ENCODE data around the gene DAPL1. TPM values are rescaled to one million over a fixed set of nuclear protein-coding genes. Genes with fewer than 3 reads are reported as not detected.

Gene DAPL1
- total and polyA plus RNA-seq, 5 experiments from 2014 or later = not detected

- peaks cover 0 to 2% (median 0%) of the 10 kb centered on the region in 9 donors for H3K9me3 Mint-ChIP-seq
- POLR2A ChIA-PET = no interaction called here
- H3K4me1 Mint-ChIP-seq = no peaks in the 10 kb centered on the region
- DNase-seq (no peak), ATAC-seq (no peak)
- H3K4me3 Mint-ChIP-seq = no peak overlapping the region
- no peaks in the 10 kb centered on the region for H3K36me3 Mint-ChIP-seq
- H3K27ac Mint-ChIP-seq = no peak overlapping the region
- peaks cover 5 to 23% (median 10%) of the 10 kb centered on the region in 5 donors for H3K27me3 Mint-ChIP-seq
These were observed 15.8 kb downstream of the DAPL1 start for GRCh38 chr2:158810731-158811460.

GRCh38 chr2:158815166-158815565 lies 20.0 kb downstream of the DAPL1 start:
- no peaks in the 10 kb centered on the region for H3K4me1 Mint-ChIP-seq
- H3K27me3 Mint-ChIP-seq = peaks cover 7 to 34% (median 14%) of the 10 kb centered on the region in 5 donors
- H3K4me3 Mint-ChIP-seq = no peak overlapping the region
- ATAC-seq (no peak), DNase-seq (no peak)
- H3K9me3 Mint-ChIP-seq = peaks cover 0 to 9% (median 0%) of the 10 kb centered on the region in 9 donors
- POLR2A ChIA-PET = no interaction called here
- no peak overlapping the region for H3K27ac Mint-ChIP-seq
- H3K36me3 Mint-ChIP-seq = no peaks in the 10 kb centered on the region

- Mint-ChIP-seq H3K27ac (no peak overlapping the region), H3K27me3 (peaks cover 7 to 34% (median 11%) of the 10 kb centered on the region in 5 donors), H3K4me1 (no peaks in the 10 kb centered on the region), H3K9me3 (peaks cover 0 to 9% (median 0%) of the 10 kb centered on the region in 9 donors), H3K36me3 (no peaks in the 10 kb centered on the region), H3K4me3 (no peak overlapping the region)
- POLR2A ChIA-PET = no interaction called here
- ATAC-seq (no peak), DNase-seq (no peak)
These were observed 20.5 kb downstream of the DAPL1 start for GRCh38 chr2:158815658-158816057.

GRCh38 chr2:158817588-158817987 lies 22.5 kb downstream of the DAPL1 start:
- no peak for ATAC-seq
- H3K4me1 Mint-ChIP-seq = no peaks in the 10 kb centered on the region
- no peak overlapping the region for H3K27ac Mint-ChIP-seq
- no peak overlapping the region for H3K4me3 Mint-ChIP-seq
- H3K9me3 Mint-ChIP-seq = peaks cover 0 to 9% (median 0%) of the 10 kb centered on the region in 9 donors
- peaks cover 6 to 25% (median 7%) of the 10 kb centered on the region in 5 donors for H3K27me3 Mint-ChIP-seq
- DNase-seq = no peak
- POLR2A ChIA-PET = no interaction called here
- no peaks in the 10 kb centered on the region for H3K36me3 Mint-ChIP-seq

GRCh38 chr2:158818511-158818910 lies 23.4 kb downstream of the DAPL1 start:
- DNase-seq = no peak
- POLR2A ChIA-PET = no interaction called here
- Mint-ChIP-seq H3K9me3 (peaks cover 0 to 9% (median 0%) of the 10 kb centered on the region in 9 donors), H3K27me3 (peaks cover 3 to 21% (median 7%) of the 10 kb centered on the region in 5 donors), H3K4me3 (no peak overlapping the region), H3K36me3 (no peaks in the 10 kb centered on the region), H3K27ac (no peak overlapping the region), H3K4me1 (no peaks in the 10 kb centered on the region)
- no peak for ATAC-seq

GRCh38 chr2:158822193-158822592 lies 27.1 kb downstream of the DAPL1 start:
- DNase-seq (no peak), ATAC-seq (no peak)
- Mint-ChIP-seq H3K27me3 (peaks cover 0 to 12% (median 7%) of the 10 kb centered on the region in 5 donors), H3K9me3 (peaks cover 0 to 5% (median 0%) of the 10 kb centered on the region in 9 donors), H3K36me3 (no peaks in the 10 kb centered on the region), H3K4me3 (no peak overlapping the region), H3K27ac (no peak overlapping the region), H3K4me1 (no peaks in the 10 kb centered on the region)
- POLR2A ChIA-PET = no interaction called here

- Mint-ChIP-seq H3K4me3 (no peak overlapping the region), H3K4me1 (no peaks in the 10 kb centered on the region), H3K27ac (no peak overlapping the region), H3K36me3 (no peaks in the 10 kb centered on the region), H3K27me3 (peaks cover 0 to 8% (median 3%) of the 10 kb centered on the region in 5 donors), H3K9me3 (no peaks in the 10 kb centered on the region)
- POLR2A ChIA-PET = no interaction called here
- DNase-seq (no peak), ATAC-seq (no peak)
These were observed 28.5 kb downstream of the DAPL1 start for GRCh38 chr2:158823486-158824237.

GRCh38 chr2:158825021-158825420 lies 29.9 kb downstream of the DAPL1 start:
- Mint-ChIP-seq H3K27ac (no peak overlapping the region), H3K4me1 (no peaks in the 10 kb centered on the region), H3K27me3 (peaks cover 2 to 9% (median 4%) of the 10 kb centered on the region in 5 donors), H3K9me3 (no peaks in the 10 kb centered on the region), H3K4me3 (no peak overlapping the region), H3K36me3 (no peaks in the 10 kb centered on the region)
- ATAC-seq = no peak
- DNase-seq = no peak
- POLR2A ChIA-PET = no interaction called here

GRCh38 chr2:158826965-158827364 lies 31.8 kb downstream of the DAPL1 start:
- POLR2A ChIA-PET = no interaction called here
- H3K9me3 Mint-ChIP-seq = no peaks in the 10 kb centered on the region

GRCh38 chr2:158828378-158829164 lies 33.5 kb downstream of the DAPL1 start:
- Mint-ChIP-seq H3K4me1 (no peaks in the 10 kb centered on the region), H3K27ac (no peak overlapping the region), H3K9me3 (no peaks in the 10 kb centered on the region), H3K4me3 (no peak overlapping the region), H3K36me3 (no peaks in the 10 kb centered on the region), H3K27me3 (peaks cover 2 to 8% (median 6%) of the 10 kb centered on the region in 5 donors)
- DNase-seq = no peak
- POLR2A ChIA-PET = no interaction called here
- ATAC-seq = no peak

More at GRCh38 chr2:158826965-158827364, 31.8 kb downstream of the DAPL1 start:
- H3K27ac Mint-ChIP-seq = no peak overlapping the region
- H3K4me1 Mint-ChIP-seq = no peaks in the 10 kb centered on the region
- H3K27me3 Mint-ChIP-seq = peaks cover 2 to 8% (median 7%) of the 10 kb centered on the region in 5 donors
- ATAC-seq = no peak
- no peak overlapping the region for H3K4me3 Mint-ChIP-seq
- H3K36me3 Mint-ChIP-seq = no peaks in the 10 kb centered on the region
- no peak for DNase-seq

GRCh38 chr2:158829167-158829566 lies 34.0 kb downstream of the DAPL1 start:
- POLR2A ChIA-PET = no interaction called here
- Mint-ChIP-seq H3K36me3 (no peaks in the 10 kb centered on the region), H3K4me3 (no peak overlapping the region), H3K27me3 (peaks cover 2 to 8% (median 6%) of the 10 kb centered on the region in 5 donors), H3K27ac (no peak overlapping the region), H3K4me1 (no peaks in the 10 kb centered on the region), H3K9me3 (no peaks in the 10 kb centered on the region)
- ATAC-seq (no peak), DNase-seq (no peak)

- no peaks in the 10 kb centered on the region for H3K36me3 Mint-ChIP-seq
- H3K27me3 Mint-ChIP-seq = peaks cover 2 to 8% (median 6%) of the 10 kb centered on the region in 5 donors
- DNase-seq = no peak
- POLR2A ChIA-PET = no interaction called here
- H3K4me1 Mint-ChIP-seq = no peaks in the 10 kb centered on the region
- no peak overlapping the region for H3K4me3 Mint-ChIP-seq
- no peak overlapping the region for H3K27ac Mint-ChIP-seq
- H3K9me3 Mint-ChIP-seq = no peaks in the 10 kb centered on the region
- no peak for ATAC-seq
These were observed 35.1 kb downstream of the DAPL1 start for GRCh38 chr2:158830201-158830600.

- peaks cover 0 to 4% (median 0%) of the 10 kb centered on the region in 9 donors for H3K9me3 Mint-ChIP-seq
- H3K4me3 Mint-ChIP-seq = no peak overlapping the region
- DNase-seq = no peak
- H3K27ac Mint-ChIP-seq = no peak overlapping the region
- no peak for ATAC-seq
- no peaks in the 10 kb centered on the region for H3K36me3 Mint-ChIP-seq
- H3K4me1 Mint-ChIP-seq = no peaks in the 10 kb centered on the region
- POLR2A ChIA-PET = no interaction called here
- peaks cover 0 to 1% (median 0%) of the 10 kb centered on the region in 5 donors for H3K27me3 Mint-ChIP-seq
These were observed 40.3 kb downstream of the DAPL1 start for GRCh38 chr2:158835431-158835830.
